ENCODE data around the gene POLD4. TPM values are rescaled to one million over a fixed set of nuclear protein-coding genes. Genes with fewer than 3 reads are reported as not detected.
A peak's percentile ranks its signal among the peaks of the same experiment; 100 is the strongest.

The POLD4 gene
- total RNA-seq, 6 donors from 2014 or later, result 55.5 to 173 (median 106) TPM

DNA sequence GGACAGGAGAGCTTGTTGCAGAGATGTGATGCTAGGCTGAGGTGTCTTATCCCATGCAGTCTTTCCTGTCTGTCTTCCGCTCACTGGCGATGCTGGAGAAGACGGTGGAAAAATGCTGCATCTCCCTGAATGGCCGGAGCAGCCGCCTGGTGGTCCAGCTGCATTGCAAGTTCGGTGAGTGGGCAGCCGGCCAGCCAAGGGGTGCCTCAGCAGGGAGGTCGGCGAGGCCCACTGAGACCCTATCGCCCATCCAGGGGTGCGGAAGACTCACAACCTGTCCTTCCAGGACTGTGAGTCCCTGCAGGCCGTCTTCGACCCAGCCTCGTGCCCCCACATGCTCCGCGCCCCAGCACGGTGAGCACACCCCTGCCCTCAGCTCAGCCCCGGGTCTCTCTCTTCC lies 40.1 kb upstream of the POLD4 start:
- TF ChIP-seq POLR2AphosphoS5 (IDR thresholded peaks at IDR 0.05), result no peak
- TF ChIP-seq POLR2A (IDR thresholded peaks at IDR 0.05), result no peak
- TF ChIP-seq EP300 (IDR thresholded peaks at IDR 0.05), result no peak
- TF ChIP-seq CTCF (IDR thresholded peaks at IDR 0.05), result no peak

GRCh38 chr11:67392183-67392715 lies 38.9 kb upstream of the POLD4 start:
- H3K4me3 ChIP-seq, result peak overlapping the region; percentile 74 to 100 (median 88)
- DNase-seq (no peak), ATAC-seq (ENCODE audit: low FRiP score in 2 of 2) (peak in 1 of 2 donors; percentile 1)
- H3K27me3 ChIP-seq, result no peaks in the 10 kb centered on the region
- no peak for TF ChIP-seq POLR2A (IDR thresholded peaks at IDR 0.05)
- TF ChIP-seq EP300 (IDR thresholded peaks at IDR 0.05), result no peak
- no peak for TF ChIP-seq CTCF (IDR thresholded peaks at IDR 0.05)
- no peak for TF ChIP-seq POLR2AphosphoS5 (IDR thresholded peaks at IDR 0.05)
- 10 to 24% methylated on average over 13 to 30 of the region's 31 CpGs for WGBS, 2 donors
- peaks cover 16 to 45% (median 20%) of the 10 kb centered on the region in 4 donors for H3K4me1 ChIP-seq
- peak overlapping the region; percentile 85 to 91 (median 88) for H3K27ac ChIP-seq
- H3K9me3 ChIP-seq, result no peaks in the 10 kb centered on the region
- H3K36me3 ChIP-seq, result peaks cover 1 to 26% (median 21%) of the 10 kb centered on the region in 4 donors

More for the DNA sequence above, 40.1 kb upstream of the POLD4 start:
- H3K4me3 ChIP-seq, result no peak overlapping the region
- DNase-seq, result peak in 1 of 2 donors; percentile 80
- no peaks in the 10 kb centered on the region for H3K27me3 ChIP-seq
- 90 to 94% methylated on average over 17 to 18 of the region's 18 CpGs for WGBS, 2 donors
- no peaks in the 10 kb centered on the region for H3K9me3 ChIP-seq
- ATAC-seq (ENCODE audit: low FRiP score in 2 of 2), result no peak
- peaks cover 13 to 38% (median 33%) of the 10 kb centered on the region in 4 donors for H3K36me3 ChIP-seq
- H3K27ac ChIP-seq, result no peak overlapping the region
- H3K4me1 ChIP-seq, result peaks cover 16 to 47% (median 21%) of the 10 kb centered on the region in 4 donors

DNA sequence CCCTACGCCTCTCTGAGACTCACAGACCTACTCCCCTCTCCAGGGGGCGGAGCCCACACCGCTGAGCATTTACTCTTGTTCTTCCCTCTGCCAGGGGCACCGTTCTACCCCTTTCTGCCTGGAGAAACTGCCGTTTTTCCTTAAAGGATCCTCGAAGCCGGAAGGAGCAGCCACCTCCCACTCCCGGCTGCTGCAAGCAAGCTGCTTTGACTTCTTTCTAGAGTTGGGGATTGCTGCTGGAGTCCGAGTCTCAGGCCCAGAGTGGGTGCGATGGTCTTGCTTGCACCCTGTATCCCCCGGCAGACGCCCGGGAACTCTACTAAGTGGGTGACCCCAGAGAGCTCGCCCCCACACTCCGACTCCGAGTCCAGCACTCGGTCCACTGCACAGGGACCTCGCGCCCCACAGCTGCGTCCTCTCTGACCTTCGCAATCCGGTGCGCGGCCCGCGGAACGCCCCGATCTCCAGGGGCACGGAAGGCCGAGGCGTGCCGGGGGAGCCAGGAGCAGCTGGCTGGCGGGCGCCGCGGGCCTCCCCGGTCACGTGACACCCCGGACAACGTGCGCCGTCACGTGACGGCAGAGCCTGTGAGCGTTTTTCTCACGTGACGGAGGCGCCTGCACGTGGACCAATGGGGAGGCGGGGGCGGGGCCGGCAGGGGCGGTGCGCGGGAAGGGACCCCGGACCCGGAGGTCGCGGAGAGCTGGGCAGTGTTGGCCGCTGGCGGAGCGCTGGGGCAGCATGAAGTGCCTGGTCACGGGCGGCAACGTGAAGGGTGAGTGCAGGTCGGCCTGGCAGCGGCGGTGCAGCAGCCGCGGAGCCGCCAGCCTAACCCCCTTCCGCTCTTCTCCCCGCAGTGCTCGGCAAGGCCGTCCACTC lies 38.2 kb upstream of the POLD4 start, which contains the start of gene RAD9A:
Gene RAD9A, plus strand, starts transcription at position 683 of the 879 bp plus-strand sequence. Its CDS starts 59 bp downstream, at position 742.
- TF ChIP-seq POLR2A (IDR thresholded peaks at IDR 0.05), result peak in 3 of 4 donors; percentile 4 to 80 (median 45)
- peak in 1 of 4 donors; percentile 2 for TF ChIP-seq EP300 (IDR thresholded peaks at IDR 0.05)
- TF ChIP-seq CTCF (IDR thresholded peaks at IDR 0.05), result peak in 2 of 6 experiments; percentile 12 to 28
- TF ChIP-seq POLR2AphosphoS5 (IDR thresholded peaks at IDR 0.05), result peak; percentile 85 to 89
- Histone ChIP-seq H3K36me3 (peaks cover 0 to 19% (median 14%) of the 10 kb centered on the region in 4 donors), H3K4me3 (peak within 1 kb of the TSS; percentile 74 to 100 (median 88)), H3K27ac (peak within 1 kb of the TSS; percentile 85 to 91 (median 88)), H3K9me3 (no peaks in the 10 kb centered on the region), H3K27me3 (no peaks in the 10 kb centered on the region), H3K4me1 (peaks cover 16 to 38% (median 20%) of the 10 kb centered on the region in 4 donors)
- WGBS, 2 donors, result 0 to 1% methylated on average over 4 to 53 of the region's 75 CpGs
- ATAC-seq (ENCODE audit: low FRiP score in 2 of 2), result peak; percentile 83 to 95
- DNase-seq, result peak; percentile 98 to 99

GRCh38 chr11:67390947-67391303 lies 37.6 kb upstream of the POLD4 start:
- H3K9me3 ChIP-seq, result no peaks in the 10 kb centered on the region
- H3K27me3 ChIP-seq, result no peaks in the 10 kb centered on the region
- H3K4me3 ChIP-seq, result peak overlapping the region; percentile 74 to 100 (median 88)
- no peak for ATAC-seq (ENCODE audit: low FRiP score in 2 of 2)
- H3K4me1 ChIP-seq, result peaks cover 16 to 36% (median 20%) of the 10 kb centered on the region in 4 donors
- peak overlapping the region; percentile 85 to 91 (median 88) for H3K27ac ChIP-seq
- DNase-seq, result no peak
- 13 to 14% methylated on average over 15 of the region's 15 CpGs for WGBS, 2 donors
- no peak for TF ChIP-seq EP300 (IDR thresholded peaks at IDR 0.05)
- no peak for TF ChIP-seq POLR2A (IDR thresholded peaks at IDR 0.05)
- no peak for TF ChIP-seq CTCF (IDR thresholded peaks at IDR 0.05)
- TF ChIP-seq POLR2AphosphoS5 (IDR thresholded peaks at IDR 0.05), result no peak
- peaks cover 0 to 13% (median 8%) of the 10 kb centered on the region in 4 donors for H3K36me3 ChIP-seq

All from upper lobe of left lung (tissue), 6 donors.